NCI-H345 treated with DMSO at 0.1 percent for 48 hours (cell line): ENCODE results near the gene KRTAP5-3.

ENCODE experiments used
- DNase-seq: peaks from one replicate; lab custom pipeline; 2025; ENCODE audit not compliant: unreplicated experiment; lab: John Stamatoyannopoulos, UW

The KRTAP5-3 gene

GRCh38 chr11:1643146-1643690 is 35.0 kb upstream of the KRTAP5-3 start:
- no peak for DNase-seq

- no peak for DNase-seq
These were observed 34.3 kb upstream of the KRTAP5-3 start for GRCh38 chr11:1642288-1643145.

- no peak for DNase-seq
These were observed 32.8 kb upstream of the KRTAP5-3 start for GRCh38 chr11:1641096-1641495.

- DNase-seq = peak; percentile 56
These were observed 32.0 kb upstream of the KRTAP5-3 start for GRCh38 chr11:1640076-1640946.

- DNase-seq = no peak
These were observed 31.4 kb upstream of the KRTAP5-3 start for GRCh38 chr11:1639666-1640065.

- peak; percentile 77 for DNase-seq
These were observed 30.9 kb upstream of the KRTAP5-3 start for GRCh38 chr11:1639102-1639620.

- peak; percentile 11 for DNase-seq
These were observed 30.1 kb upstream of the KRTAP5-3 start for GRCh38 chr11:1638344-1638743.

- no peak for DNase-seq
These were observed 29.4 kb upstream of the KRTAP5-3 start for GRCh38 chr11:1637628-1638027.

GRCh38 chr11:1636291-1636950 is 28.2 kb upstream of the KRTAP5-3 start:
- DNase-seq = no peak

GRCh38 chr11:1633864-1634263 is 25.6 kb upstream of the KRTAP5-3 start:
- DNase-seq = no peak

GRCh38 chr11:1632053-1632714 is 23.9 kb upstream of the KRTAP5-3 start:
- no peak for DNase-seq

- DNase-seq = no peak
These were observed 22.9 kb upstream of the KRTAP5-3 start for GRCh38 chr11:1631066-1631568.

GRCh38 chr11:1630271-1630670 is 22.0 kb upstream of the KRTAP5-3 start:
- DNase-seq = no peak

- no peak for DNase-seq
These were observed 21.3 kb upstream of the KRTAP5-3 start, which contains the start of gene KRTAP5-5 for GRCh38 chr11:1629326-1630185. Gene KRTAP5-5 (plus strand): TSS chr11:1629775. CDS start chr11:1629841, 66 bp downstream.

GRCh38 chr11:1628506-1629325 is 20.5 kb upstream of the KRTAP5-3 start:
- DNase-seq = no peak

GRCh38 chr11:1625541-1625940 is 17.3 kb upstream of the KRTAP5-3 start:
- no peak for DNase-seq

- no peak for DNase-seq
These were observed 16.4 kb upstream of the KRTAP5-3 start for GRCh38 chr11:1624621-1625020.

GRCh38 chr11:1623716-1624115 is 15.5 kb upstream of the KRTAP5-3 start:
- no peak for DNase-seq
